Parathyroid adenoma (tissue), 2 donors: Measurements from ENCODE around the gene BRI3.

ENCODE experiments used
- H2AFZ ChIP-seq: fragments of 300-600 bp; sonication (generic); one replicate; pipeline ENCODE4 v1.7.0; 2017; ENCODE audit warnings: antibody characterized with exemption, mild to moderate bottlenecking
- H3K27ac ChIP-seq: fragments of 300-600 bp; sonication (generic); one replicate; pipeline ENCODE4 v1.7.0; 2017
- H3K27me3 ChIP-seq: fragments of 300-600 bp; sonication (generic); one replicate; pipeline ENCODE4 v1.7.0; 2017; ENCODE audit warnings: low read length; ENCODE audit not compliant: control insufficient read depth, insufficient read depth
- H3K36me3 ChIP-seq: fragments of 300-600 bp; sonication (generic); one replicate; pipeline ENCODE4 v1.7.0; 2017; ENCODE audit warnings: low read length; ENCODE audit not compliant: control insufficient read depth, insufficient read depth
- H3K4me1 ChIP-seq: fragments of 300-600 bp; sonication (generic); one replicate; pipeline ENCODE4 v1.7.0; 2017; ENCODE audit warnings: control low read depth
- H3K4me2 ChIP-seq: fragments of 300-600 bp; sonication (generic); one replicate; pipeline ENCODE4 v1.7.0; 2017; ENCODE audit warnings: low read length
- H3K4me3 ChIP-seq: fragments of 300-600 bp; sonication (generic); one replicate; pipeline ENCODE4 v1.7.0; 2017; ENCODE audit warnings: low read depth, low read length
- H3K79me2 ChIP-seq: fragments of 300-600 bp; sonication (generic); one replicate; pipeline ENCODE4 v1.7.0; 2017; ENCODE audit warnings: control low read depth
- H3K9ac ChIP-seq: fragments of 300-600 bp; sonication (generic); one replicate; pipeline ENCODE4 v1.7.0; 2017; ENCODE audit warnings: mild to moderate bottlenecking
- H3K9me3 ChIP-seq: fragments of 300-600 bp; sonication (generic); one replicate; pipeline ENCODE4 v1.7.0; 2017; ENCODE audit warnings: low read length; ENCODE audit not compliant: control insufficient read depth
- CTCF ChIP-seq: fragments of 300-600 bp; sonication (generic); IDR thresholded peaks from one replicate; pipeline ENCODE4 v1.7.0; 2017; ENCODE audit warnings: antibody characterized with exemption, mild to moderate bottlenecking
- donor health status: primary hyperparathyroidism.

The BRI3 gene

DNA sequence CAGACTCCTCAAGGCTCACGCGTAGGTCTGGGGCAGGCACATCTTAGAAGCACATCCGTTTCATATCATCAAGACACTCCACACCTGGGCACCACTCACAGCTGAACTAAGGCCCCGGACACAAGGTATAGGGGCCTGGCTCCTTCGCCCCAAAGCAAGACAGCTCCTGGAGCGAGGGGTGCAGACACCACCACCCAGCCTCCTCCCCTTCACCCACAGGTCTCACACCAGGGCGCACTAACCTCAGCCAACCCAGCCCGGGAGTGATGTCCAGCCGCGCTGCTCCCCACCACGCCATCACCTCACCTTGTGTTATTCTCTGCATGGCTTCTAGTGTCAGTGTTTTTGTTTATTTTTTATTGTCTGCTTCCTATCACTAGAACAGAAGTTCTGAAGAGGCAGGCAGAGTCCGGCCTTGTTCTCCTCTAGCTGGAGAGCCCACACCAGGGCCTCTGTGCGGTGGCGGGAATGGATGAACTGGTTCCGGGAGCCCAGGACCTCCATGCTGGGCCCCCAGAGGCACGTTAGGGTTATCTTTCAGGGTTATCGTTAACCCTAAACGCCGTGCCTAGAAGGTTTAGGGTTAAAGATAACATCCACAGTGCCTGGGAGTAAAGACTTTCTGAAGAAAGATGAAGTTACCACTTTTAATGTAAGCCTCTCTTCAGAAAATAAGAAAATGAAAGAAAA lies 21.8 kb downstream of the BRI3 start:
- Histone ChIP-seq H2AFZ (no peak overlapping the region), H3K4me2 (no peak overlapping the region), H3K9ac (no peak overlapping the region), H3K27me3 (no peaks in the 10 kb centered on the region), H3K9me3 (no peaks in the 10 kb centered on the region), H3K27ac (no peak overlapping the region), H3K36me3 (no peaks in the 10 kb centered on the region), H3K79me2 (no peaks in the 10 kb centered on the region), H3K4me1 (no peaks in the 10 kb centered on the region), H3K4me3 (no peak overlapping the region)
- TF ChIP-seq CTCF, result no peak

GRCh38 chr7:98303906-98304305 lies 22.4 kb downstream of the BRI3 start:
- no peak for TF ChIP-seq CTCF
- no peaks in the 10 kb centered on the region for H3K27me3 ChIP-seq
- H3K27ac ChIP-seq, result no peak overlapping the region
- no peaks in the 10 kb centered on the region for H3K36me3 ChIP-seq
- H3K4me2 ChIP-seq, result no peak overlapping the region
- no peaks in the 10 kb centered on the region for H3K4me1 ChIP-seq
- H3K79me2 ChIP-seq, result no peaks in the 10 kb centered on the region
- H3K9me3 ChIP-seq, result no peaks in the 10 kb centered on the region
- no peak overlapping the region for H3K4me3 ChIP-seq
- H3K9ac ChIP-seq, result no peak overlapping the region
- no peak overlapping the region for H2AFZ ChIP-seq

DNA sequence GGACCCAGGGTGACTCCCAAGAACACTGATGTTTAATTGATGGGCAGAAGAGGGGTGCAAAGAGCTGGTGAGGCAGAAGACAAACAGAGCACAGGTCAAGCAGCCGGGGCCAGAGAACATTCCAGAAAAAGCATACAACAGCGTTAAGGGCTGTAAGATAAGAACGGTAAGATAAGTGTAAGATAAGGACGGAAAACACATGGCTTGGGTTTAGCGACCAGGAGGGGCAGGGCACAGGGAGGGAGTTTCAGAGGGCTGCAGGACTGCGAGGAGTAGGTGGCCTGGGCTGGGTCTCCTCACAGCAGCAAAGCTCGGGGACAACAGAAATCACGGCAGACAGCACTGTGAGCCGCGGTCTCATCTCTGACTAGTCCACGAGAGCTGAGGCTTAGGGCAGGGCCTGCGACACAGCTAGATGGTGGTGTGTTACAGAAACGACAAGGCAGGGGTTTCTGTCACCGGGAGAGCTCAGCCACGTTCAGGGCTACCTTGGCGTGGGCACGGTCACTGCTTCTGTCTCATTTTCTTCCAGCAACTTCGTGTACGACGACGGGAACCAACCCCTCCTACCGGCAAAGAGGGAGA lies 24.6 kb downstream of the BRI3 start:
- Histone ChIP-seq H3K27me3 (no peaks in the 10 kb centered on the region), H3K36me3 (no peaks in the 10 kb centered on the region), H3K9ac (no peak overlapping the region), H3K79me2 (no peaks in the 10 kb centered on the region), H2AFZ (no peak overlapping the region), H3K27ac (no peak overlapping the region), H3K4me2 (no peak overlapping the region), H3K4me3 (no peak overlapping the region), H3K4me1 (no peaks in the 10 kb centered on the region), H3K9me3 (no peaks in the 10 kb centered on the region)
- no peak for TF ChIP-seq CTCF

- Histone ChIP-seq H3K4me2 (no peak overlapping the region), H3K9ac (no peak overlapping the region), H3K27me3 (no peaks in the 10 kb centered on the region), H3K4me1 (no peaks in the 10 kb centered on the region), H3K9me3 (no peaks in the 10 kb centered on the region), H3K79me2 (no peaks in the 10 kb centered on the region), H2AFZ (no peak overlapping the region), H3K4me3 (no peak overlapping the region), H3K27ac (no peak overlapping the region), H3K36me3 (no peaks in the 10 kb centered on the region)
- TF ChIP-seq CTCF, result no peak
These were observed 26.5 kb downstream of the BRI3 start for GRCh38 chr7:98307971-98308466.

DNA sequence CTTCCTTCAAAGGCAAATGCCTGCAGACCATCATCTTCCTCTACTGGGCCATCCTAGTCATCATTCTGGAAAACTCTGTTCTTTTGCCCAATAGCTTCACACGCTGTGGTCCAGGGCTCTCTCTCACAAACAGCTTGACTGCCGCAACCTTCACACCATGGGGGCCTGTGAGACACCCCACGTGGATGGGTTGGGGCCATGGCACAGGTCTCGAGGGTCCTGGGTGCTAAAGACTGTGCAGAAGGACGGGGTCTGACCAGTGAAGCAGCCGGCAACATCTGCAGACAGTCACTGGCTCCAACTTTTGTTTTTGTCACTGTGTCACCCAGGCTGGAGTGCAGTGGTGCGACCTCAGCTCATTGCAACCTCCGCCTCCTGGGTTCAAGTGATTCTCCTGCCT lies 28.1 kb downstream of the BRI3 start:
- Histone ChIP-seq H3K27me3 (no peaks in the 10 kb centered on the region), H3K4me2 (no peak overlapping the region), H3K9ac (no peak overlapping the region), H3K36me3 (no peaks in the 10 kb centered on the region), H3K9me3 (no peaks in the 10 kb centered on the region), H3K4me1 (no peaks in the 10 kb centered on the region), H3K4me3 (no peak overlapping the region), H3K79me2 (no peaks in the 10 kb centered on the region), H3K27ac (no peak overlapping the region), H2AFZ (no peak overlapping the region)
- no peak for TF ChIP-seq CTCF
